HG03135 (cell line): Measurements from ENCODE around the gene WNT7B.

Experiments
- ATAC-seq: cut with Tn5 transposase; IDR thresholded peaks from one replicate; pipeline ENCODE4 v1.9.1; 2021; ENCODE audit warnings: mild to moderate bottlenecking, moderate library complexity; ENCODE audit not compliant: unreplicated experiment

WNT7B gene

DNA sequence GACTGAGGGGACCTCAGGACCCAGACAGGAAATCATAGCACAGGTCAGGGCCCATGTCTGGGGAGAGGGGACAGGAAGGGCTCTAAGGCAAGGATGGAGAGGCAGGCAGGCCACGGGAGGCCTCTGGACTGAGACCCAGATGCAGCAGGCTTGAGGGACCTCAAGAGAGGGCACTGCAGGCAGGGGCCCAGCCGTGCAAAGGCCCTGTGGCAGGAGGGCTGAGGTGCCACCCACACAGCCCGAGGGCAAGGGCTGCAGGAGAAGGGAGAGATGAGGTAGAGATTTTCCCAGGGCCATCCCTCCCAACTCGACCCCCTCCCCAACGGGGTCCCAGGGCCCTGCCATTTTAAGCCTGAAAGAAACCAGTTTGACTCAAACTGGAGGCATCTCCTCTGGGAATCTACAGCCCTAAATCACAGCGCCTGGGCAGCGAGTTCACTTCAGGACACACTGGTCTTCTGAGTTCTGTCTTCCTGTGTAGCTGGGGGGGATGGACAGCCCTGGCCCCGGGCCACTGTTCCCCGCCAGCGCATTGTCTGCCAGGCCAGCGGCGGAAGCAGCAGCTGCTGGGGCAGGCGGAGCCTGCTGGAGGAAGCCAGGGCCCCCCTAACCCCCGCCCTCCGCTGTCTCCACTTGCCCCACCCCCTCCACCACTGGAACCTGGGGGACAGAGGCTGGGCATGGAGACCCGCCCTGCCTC, 20.3 kb upstream of the WNT7B start:
- ATAC-seq: no peak

DNA sequence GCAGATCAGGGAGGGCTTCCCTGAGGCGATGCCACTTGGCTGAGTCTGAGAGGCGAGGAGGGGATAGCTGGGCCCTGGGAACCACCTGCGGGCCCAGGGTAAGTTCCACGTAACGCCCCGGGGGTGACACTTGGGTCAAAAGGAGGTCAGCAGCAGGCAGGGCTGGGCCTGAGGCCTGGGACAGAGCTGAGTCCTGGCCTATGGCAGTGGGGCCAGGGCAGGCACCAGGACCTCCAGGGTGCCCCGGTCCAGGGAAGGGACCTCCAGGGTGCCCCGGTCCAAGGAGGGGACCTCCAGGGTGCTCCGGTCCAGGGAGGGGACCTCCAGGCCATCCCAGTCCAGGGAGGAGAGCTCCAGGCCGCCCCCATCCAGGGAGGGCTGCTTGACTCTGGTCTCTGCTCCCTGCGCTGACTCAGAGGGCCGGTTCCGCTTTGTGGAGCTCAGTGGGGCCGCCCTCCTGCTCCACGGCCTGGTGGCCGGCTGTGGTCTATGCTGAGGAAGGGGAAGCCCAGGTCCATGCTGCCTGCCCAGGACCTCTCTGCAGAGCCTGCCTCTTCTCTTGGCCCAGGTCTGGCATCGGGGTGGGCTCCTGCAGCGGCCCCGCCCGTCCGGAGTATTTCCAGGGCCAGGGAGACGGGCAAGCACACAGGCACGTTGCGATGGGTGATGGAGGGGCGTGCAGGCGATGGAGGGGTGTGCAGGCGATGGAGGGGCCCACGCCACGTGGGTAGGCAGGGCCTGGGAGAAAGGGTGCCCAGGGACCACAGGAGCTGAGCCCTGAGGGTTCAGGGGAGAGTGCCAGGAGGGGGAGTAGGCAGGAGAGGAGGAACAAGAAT, 19.5 kb upstream of the WNT7B start:
- ATAC-seq: no peak

DNA sequence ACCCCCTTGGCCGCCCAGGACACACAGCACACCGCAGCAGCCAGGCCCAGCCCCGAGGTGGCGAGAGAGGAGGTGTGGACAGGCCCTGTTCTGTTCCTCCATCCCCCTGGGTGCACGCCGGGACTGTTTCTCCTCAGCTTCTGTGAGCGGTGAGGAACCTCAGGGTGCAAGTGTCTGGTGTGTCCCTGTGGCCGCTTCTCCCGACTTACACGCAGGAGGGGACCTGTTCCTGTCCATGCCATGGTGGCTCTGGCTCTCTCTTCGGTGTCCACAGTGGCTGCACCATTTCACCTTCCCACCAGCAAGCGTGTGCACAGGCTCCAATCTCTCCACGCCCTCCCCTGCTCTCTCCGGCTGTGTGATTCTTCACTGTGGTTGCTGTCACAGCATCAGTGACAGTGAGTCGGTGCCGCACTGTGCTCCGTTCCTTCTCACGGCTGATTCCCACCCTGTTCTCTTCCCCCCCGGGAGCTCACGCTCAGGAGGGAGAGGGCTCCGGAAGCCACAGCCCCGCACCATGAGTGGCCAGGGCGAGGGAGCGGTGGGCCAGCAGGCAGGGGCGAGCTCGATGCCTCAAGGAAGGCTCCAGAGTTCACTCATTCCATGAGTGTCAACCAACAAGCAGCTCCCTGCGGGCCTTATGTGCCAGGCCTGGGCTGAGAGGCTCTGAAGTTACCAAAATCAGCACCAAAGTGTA, 18.6 kb upstream of the WNT7B start:
- no peak for ATAC-seq

DNA sequence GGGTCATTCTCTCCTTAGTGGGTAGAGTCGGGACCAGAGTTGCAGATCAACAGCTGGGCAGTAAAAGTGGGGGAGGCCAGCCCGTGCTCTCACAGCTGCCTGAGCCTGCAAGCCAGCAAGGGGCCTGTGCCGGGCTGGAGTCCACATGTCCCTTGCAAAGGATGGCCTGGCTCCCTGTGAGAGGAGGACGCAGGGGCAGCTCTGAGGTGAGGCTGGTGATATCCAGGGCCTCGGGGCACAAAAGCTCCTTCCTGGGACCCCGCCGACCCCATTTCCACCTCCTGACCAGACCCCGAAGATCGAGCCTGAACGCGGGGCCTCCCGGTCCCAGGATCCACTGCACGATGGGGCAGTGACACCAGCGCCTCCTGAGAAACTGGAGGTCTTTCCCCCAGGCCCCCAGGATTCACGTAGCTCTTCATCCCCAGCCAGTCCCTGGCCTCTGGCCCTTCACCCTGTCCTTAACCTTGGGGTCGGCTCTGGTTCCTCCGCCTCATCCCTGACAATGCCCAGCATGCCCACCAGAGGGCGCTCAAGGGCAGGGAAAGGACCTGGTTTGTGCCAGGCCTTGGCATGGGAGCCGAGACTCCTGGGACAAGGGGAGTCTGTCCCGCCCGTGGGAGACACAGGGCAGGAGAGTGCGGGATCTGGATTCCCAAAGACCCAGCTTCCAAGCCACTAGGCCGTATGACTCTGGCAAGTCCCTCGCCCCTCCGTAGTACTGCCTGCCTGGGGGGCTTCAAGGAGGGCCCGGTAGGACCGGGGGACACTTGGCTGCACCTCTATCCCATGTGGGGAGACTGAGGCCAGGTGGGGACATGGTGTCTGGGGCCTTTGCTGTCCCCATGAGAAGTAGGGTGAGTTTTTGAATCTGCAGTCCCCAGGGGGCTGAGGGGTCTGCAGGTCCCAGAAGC, 17.8 kb upstream of the WNT7B start:
- ATAC-seq: no peak

DNA sequence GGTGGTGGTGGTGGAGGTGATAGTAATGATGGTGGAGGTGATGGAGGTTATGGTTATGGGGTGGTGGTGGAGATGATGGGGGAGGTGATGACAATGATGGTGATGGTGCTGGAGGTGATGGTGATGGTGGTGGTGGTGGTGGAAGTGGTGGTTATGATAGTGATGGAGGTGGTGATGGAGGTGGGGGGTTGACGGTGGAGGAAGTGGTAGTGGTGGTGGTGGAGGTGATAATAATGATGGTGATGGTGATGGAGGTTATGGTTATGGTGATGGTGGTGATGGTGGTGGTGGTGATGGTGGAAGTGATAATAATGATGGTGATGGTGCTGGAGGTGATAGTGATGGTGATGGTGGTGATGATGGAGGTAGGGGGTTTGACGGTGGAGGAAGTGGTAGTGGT, 16.9 kb upstream of the WNT7B start:
- no peak for ATAC-seq

DNA sequence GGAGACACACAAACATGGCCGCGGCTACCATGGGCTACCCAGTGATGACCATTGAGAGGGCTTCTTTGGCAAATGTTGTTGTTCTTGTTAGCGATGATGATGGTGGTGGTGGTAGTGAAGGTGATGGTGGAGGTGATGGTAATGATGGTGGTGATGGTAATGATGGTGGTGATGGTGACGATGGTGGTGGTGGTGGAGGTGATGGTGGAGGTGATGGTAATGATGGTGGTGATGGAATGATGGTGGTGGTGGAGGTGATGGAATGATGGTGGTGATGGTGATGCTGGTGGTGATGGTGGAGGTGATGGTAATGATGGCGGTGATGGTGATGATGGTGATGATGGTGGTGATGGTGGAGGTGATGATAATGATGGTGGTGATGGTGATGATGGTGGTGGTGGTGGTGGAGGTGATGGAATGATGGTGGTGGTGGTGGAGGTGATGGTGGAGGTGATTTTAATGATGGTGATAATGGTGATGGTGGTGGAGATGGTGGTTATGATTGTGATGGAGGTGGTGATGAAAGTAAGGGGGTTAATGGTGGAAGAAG, 16.3 kb upstream of the WNT7B start:
- ATAC-seq: no peak

DNA sequence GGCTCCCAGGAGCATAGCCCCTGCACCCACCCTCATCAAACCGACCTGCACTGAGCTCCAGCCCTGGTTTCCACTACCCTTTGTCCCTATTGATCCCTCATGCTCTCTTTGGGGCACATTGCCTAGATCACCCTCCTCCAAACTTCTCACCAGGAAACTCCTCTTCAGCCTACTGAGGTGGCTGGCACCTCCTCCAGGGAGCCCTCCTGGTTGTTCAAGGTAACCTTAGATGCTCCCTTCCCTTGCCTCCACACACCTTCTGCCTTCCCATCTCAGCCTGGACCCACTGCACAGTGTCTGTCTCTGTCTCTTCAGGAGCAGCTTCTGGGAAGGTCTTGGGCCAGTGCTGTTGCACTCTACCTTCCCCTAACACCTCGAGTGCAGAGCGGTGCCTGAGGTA, 15.8 kb upstream of the WNT7B start:
- ATAC-seq: no peak

DNA sequence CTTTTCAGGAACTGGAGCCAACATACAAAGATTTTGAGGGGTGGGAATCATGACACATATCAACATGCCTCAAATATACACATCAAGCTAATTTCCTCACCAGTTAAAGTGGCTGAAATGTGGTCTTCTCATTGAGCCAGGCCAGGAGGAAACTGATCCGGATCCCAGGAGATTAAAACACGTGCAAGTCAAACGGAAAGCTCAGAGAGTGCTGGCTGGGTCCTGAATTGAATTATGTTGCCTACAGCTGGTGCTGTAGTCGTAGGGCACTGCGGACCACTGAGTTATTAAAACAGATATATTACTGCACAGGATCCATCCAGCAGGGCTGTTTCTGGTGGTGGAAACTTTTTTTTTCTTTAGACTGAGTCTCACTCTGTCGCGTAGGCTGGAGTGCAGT, 14.1 kb upstream of the WNT7B start:
- ATAC-seq: no peak

DNA sequence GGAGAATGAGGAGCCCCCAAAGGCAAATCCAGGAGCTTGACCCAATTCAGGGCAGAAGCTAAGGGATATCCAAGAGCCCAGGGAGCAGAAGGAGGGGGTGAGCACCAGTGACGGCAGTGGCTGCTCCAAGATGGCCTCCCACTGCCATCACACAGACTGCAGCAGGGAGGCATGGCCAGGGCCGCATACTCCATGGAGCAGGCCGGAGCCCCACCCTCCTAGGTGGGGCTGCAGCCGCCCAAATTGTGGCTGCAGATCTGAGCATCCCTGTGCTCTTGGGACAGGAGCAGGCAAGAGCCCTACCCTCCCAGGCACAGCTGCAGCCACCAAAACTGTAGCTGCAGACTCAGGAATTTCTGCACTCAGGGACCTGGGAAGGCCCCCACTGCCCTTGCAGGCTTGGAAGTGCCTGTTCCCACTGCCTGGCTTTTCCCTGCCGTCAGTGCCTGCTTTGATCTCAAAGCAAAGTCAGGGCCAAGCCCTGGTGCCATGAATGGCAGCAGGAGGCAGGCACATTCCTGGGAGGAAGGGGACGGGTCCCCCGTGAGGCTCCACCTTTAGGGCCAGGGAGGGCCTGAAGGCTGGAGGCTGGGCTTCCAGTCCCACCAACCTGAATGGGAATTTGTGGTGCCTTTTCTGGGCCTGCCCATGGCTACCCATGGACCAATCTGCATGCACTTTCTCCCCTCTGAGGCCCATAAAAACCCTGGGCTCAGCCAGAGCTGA, 10.3 kb upstream of the WNT7B start:
- no peak for ATAC-seq

DNA sequence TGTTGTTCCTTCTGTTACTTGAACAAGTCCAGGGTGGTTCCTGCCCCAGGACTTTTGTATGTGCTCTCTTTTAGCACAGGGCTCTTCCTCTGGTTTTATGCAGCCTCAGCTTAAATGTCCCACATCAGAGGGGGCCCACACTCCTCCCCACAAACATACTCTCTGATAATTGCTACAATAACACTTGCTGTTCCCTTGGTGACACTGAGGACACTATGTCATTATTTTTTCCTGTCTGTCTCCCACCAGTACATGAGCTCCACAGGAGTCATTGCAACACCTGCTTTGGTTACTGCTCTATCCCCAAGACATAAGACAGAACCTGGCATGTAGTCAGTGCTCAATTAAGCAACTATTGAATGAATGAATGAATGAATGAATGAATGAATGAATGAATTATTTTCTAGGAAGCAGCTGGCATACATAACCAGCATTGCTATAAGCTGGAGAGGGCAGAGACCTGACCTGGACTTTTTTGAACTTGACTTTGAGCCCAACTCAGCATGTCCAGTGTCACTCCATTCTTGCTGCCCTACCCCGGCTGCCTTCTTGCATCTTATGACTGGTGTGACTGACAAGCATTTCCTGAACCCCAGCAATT, 7.5 kb upstream of the WNT7B start:
- ATAC-seq: no peak

DNA sequence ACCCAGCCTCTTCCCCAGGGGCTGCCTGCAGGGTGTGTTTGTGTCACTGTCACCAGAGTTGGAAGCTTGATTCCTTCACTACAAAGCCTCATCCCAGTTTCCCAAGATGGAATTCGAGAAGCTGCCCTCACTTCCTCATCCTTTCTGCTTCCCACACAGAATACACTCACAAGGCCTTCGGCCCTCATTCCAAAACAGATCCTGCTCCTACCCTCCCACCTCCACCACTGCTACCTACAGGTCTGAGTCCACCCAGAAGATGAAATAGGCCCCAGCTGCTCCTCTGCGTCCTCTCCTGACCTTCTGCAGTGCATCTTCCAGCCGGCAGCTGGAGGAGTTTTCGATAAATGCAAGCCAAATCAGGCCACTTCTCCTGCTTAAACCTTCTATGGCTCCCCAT, 6.8 kb upstream of the WNT7B start:
- no peak for ATAC-seq

DNA sequence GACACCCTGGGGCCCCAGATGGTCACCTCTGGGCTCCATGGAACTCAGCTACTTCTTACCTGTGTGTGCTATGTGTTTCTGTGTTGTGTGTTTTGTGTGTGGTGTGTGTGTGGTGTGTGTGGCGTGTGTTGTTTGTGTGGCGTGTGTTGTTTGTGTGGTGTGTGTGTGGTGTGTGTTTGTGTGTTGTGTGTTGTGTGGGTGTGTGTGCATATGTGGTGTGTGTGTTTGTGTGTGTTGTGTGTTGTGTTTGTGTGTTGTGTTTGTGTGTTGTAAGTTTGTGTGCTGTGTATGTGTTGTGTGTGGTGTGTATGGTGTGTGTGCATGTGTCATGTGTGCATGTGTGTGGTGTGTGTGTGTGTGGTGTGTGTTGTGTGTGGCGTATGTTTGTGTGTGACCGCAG, 3.8 kb upstream of the WNT7B start:
- no peak for ATAC-seq

DNA sequence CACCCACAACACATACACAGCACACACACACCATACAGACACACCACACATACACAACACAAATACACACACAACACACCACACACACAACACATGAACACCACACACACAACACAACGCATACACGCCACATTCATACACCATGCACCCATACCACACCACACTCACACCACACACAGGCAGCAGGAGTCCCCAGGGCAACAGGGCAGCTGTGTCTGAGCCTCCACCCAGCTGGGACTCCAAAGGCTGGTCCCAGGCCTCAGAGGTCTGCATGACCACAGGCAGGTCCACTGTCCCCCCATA, 3.3 kb upstream of the WNT7B start:
- no peak for ATAC-seq

DNA sequence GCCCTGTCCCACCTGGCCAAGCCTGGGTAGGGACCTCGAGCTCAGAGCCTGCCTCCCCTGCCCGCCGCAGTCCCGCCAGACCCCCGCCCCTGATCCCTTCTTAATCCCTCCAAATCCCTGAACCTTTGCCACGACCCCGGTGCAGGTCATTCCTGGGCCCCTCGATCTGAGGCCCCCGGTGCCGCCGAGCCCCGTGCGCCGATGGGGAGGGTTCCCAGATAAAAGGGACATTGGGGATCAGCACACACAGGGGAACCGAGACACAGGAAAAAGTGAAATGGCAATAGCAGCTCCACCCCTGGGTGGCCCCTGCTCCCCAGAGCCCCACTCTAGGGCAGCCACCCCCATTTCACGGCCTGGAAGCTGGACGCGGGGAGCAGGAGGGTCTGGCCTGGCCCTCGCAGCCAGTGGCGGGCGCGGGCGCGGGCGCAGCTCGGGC, 1.3 kb upstream of the WNT7B start:
- ATAC-seq: no peak

DNA sequence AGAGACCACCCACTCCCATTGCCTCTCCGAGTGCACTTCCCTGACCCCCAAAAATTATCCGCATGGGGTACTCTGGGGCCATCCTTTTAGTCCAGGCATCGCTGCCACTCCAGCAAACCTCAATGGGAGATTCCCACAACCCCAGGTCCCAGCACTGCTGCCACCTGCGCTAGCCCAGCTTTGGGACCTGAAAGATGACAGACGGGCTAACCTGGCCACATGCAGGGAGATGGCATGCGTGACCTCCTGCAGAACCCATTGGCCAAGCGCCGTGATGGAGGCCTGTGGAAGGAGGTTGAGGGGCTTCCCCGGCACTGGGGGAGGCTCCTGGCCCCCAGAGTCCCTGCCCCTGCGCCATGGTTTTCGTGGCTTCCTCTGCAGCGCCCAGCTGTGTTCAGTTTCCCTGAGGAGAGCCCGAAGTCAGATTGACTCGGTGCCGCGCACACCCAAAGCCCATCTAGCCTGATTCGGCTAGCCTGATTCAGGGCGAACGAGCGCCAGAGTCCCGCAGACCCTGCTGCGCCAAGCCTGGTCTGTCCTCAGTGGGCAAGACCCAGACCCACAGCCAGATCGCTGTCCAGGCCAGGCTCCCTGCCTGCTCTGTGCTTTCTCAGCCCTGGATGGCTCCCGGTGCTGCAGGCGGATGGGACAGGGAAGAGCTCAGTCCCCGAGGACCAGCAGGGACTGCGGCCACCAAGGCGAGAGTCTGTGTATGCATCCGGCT, 751 bp upstream of the WNT7B start:
- no peak for ATAC-seq

DNA sequence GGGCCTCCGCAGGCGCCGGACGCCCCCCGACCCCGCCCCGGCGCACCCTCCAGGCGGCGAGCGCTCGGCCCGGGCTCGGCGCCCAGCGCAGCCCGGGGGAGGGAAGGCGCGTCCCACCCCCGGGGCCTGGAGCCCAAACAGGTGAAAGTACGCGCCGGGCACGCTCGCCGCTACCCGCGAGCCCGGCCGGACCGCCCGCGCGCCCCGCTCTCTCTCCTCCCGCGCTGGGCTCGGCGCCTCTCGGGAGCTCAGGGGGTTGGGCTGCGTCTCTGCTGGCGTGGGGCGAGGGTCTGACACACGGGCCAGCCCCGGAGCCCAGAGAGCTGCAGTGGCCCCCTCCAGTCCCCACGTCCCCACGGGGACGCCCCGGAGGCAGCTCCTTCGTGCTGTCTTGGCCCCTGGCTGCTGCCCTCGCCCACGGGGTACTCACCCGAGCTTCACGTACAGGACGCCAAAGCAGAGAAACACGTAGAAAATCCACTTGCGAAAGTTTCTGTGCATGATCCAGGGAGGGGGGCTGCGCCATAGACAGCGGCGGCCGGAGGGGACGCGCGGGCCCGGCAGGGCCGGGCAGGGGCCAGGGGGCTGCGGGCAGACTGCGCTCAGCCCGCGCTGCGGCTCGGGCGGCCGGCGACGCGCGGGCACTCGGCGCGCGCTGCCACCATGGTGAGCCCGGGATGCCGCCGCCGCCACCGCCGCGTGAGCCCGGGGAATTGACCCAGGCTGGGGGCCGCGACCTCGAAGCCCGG, 534 bp downstream of the WNT7B start:
- no peak for ATAC-seq

DNA sequence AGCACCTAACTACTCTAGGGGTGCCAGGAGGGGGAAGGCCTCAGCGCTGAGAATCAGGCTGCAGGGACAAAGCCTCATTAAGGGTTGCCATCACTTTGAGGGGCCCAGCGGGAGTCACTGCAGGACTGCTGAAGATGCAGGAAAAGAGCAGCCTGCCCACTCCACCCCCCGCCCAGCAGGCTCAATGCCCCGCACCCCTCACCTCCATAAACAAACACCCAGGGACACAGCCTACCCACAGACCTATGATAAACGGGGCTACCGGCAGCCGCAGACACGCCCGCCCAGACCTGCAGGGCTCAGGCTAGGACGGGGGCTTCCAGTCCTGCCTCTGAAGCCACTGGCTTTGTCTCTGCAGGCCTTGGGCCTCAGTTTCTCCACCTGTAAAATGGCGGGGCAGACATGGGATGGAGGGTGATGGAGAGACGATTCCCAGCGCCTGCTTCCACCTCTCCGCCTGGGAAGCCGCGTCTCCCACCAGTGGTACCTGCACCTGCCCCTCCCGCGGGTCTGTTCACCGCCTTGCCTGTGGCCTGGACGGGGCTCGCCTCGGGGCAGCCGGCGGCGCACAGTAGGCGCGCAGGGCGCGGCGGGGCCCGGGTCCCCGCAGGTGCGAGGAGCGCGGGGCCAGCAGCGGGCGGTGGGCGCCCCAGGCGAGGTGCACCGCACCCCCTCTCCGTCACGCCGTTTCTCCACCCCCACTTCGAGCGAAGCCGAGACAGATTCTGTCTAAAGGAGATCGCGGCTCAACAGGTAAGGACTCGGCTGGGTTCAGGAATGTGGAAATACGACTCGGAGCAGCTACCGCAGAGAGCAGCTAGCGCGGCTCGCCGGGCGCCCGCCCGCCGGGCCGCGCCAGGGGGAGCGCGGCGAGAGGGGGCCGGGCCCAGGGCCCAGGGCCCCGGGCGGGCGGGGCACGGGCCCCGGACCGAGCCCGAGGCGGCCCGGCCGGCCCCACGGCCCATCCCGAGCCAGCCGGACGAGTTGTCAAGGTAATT, 1.5 kb downstream of the WNT7B start:
- ATAC-seq: no peak
